COR-L47 (cell line): ENCODE data around the gene ARL11.
"Not testable (repeated sequence)": the region's sequence is repeated elsewhere in the genome, so short reads cannot be mapped to it uniquely, and the experiment has no call there.

ENCODE experiments used
- DNase-seq: peaks from one replicate; lab custom pipeline; 2025; lab: John Stamatoyannopoulos, UW

The ARL11 gene

DNA sequence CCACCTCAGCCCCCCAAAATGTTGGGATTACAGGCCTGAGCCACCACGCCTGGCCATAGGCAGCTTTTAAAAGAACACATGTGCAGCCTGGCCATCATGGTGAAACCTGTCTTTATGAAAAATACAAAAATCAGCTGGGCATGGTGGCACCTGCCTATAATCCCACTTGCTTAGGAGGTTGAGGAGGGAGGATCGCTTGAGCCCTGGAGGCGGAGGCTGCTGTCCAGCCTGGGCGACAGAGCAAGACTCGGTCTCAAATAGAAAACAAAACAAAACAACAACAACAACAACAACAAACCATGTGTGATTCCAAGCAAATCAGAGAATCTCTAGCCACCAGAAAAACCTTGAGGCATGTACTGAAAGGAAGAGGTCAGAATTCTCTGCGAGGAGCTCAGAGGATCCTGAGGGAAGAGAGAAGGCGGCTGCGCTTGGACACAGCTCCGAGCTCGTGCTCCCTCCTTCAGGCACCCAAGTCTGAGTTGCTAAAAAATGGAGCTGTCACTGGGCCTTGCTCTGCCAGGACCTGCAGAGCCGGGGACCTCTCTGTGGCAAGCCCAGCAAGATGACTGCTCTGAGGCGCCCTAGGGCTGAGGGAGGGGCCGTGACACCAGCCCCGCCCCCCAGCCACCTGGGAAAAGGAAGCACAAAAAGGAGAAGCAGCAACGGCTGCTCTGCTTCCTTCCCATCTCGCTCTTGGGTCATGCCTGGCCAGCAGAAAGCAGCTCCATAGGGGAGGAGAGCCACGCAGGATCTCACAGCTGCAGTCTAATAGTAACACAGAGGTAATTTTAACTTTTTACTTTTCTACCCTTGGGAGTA is at the start of gene ARL11:
TSS of gene ARL11 (plus strand) at position 677 of the 822 bp plus-strand sequence. CDS start 1,941 bp downstream, outside the sequence.
- no peak for DNase-seq

DNA sequence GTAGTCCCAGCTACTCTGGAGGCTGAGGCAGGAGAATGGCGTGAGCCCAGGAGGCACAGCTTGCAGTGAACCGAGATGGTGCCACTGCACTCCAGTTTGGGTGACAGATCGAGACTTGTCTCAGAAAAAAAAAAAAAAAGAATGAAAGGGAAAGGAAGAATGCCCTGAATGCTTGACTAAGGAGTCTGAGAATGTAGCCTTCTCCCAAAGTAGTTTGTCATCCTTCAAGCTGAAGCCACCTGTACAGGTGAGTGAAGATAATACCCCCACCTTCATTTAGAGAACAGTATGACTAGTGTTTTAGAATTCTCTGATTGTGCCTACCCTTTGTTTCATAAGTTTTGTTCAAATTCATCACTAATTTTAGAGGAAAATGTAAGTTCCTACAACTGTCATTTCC is 48.8 kb upstream of the ARL11 start:
- DNase-seq, result no peak

DNA sequence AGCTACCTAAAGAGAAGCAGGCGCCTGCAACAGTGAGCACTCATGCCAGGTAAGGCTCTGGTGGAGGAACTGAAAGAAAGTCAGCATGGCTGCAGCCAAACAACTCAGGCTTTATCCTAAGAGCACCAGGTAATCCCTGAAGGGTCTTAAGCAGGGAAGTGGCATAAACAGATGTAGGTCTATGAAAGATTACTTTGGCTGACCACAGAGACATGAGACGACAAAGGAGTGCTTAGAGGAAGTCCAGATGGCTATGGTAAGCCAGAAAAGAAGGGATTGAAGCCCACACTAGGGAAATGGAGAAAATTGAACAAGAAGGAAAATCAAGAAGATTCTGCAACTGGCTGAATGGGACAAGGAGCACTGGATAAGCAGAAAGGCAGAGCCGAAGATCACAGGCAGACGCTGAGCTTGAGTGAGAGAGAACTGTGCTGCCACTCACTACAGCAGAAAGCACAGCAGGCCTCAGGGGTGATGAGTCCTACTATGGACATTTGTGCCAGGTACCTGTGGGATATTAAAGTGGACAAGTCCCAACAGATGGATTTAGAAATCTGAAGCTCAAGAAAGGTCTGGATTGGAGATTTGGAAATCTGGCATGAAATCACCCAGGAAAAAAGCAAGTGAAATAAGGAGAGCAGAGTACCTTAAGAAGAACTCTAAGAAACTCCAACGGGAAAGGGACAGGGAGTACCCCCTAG is 47.2 kb upstream of the ARL11 start:
- no peak for DNase-seq

DNA sequence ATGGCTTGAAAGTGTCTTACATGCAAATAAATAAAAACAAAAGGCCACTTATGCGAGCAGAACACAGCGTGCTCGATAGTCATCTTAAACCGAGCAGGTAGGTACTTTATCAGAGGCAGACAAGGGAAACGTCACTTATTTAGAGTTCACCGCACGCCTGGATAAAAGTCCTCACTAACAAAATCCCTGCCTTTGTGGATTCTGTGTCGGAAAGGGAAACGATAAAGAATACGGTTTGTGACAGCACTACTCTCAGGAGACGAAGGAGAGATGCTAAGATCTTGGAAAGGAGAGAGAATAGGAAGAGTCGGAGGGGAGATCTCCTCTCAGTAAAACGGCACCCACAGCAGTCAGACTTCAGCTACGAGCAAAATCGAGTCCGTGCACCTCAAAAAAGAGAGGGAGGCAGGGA is 43.5 kb upstream of the ARL11 start:
- no peak for DNase-seq

DNA sequence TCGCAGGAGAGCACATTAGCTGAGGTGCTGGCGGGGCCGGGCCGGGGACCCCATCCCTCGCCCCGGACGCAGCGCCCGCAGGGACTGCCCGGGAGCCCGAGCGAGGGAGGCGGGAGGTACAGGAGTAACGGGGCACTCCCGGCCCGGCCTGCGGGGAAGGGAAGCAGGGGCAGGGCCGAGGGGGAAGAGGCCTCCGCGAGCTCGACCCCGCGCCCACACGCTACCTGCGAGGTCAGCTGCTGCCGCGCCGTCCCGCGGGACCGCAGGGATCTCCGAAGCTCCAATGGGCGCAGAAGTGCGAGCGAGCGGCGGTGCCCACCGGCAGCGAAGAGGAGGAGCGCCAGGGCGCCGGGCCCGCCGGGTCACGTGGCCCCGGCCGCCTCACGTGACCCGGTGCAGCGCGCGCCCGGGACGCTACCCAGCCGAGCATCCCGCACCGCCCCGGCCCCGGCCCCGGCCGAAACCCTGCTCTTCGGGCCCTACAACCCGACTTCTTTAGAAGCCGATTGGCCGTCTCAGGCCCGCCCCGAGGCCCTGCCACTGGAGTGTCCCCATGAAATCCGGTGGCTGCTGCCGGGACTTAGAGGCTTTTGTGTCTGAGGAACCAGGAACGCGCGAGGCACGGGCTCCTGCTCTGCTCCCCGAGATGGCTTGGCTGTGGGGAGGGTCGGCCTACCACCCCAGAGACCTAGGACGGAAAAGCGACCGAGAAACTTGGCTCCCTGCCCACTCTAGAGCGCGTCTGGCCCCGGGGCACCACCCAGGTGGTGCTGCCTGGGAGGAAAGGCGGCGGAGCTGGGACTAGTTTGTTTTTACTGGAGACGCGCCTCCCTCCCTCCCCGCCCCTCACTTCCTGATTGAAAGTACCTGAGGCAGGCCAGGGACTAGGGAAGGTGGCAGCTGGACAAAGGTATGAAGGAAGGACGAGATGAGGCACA is 42.8 kb upstream of the ARL11 start, which contains the start of gene RCBTB1:
TSS of gene RCBTB1 (minus strand) at position 339 of the 938 bp plus-strand sequence. CDS start 18,279 bp downstream, outside the sequence.
- DNase-seq, result peak; percentile 67

DNA sequence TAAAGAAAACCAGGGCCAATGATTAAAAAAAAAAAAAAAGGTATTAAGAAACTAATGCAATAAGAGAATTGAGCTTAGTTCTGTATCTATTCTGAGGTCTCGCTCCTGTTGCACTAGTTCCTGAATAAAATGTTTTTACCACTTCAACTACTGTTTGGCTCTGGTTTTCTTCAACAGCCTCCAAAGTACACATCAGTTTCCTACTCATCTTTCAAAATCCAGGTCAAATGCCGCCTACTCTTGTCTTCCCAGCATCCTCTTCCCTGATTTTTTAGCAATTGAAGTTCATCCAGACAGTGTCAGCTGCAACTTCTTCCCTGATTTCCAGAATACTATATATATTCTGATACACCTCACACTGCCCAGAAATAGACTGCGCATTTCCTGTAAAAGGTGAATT is 41.6 kb upstream of the ARL11 start:
- DNase-seq, result no peak

DNA sequence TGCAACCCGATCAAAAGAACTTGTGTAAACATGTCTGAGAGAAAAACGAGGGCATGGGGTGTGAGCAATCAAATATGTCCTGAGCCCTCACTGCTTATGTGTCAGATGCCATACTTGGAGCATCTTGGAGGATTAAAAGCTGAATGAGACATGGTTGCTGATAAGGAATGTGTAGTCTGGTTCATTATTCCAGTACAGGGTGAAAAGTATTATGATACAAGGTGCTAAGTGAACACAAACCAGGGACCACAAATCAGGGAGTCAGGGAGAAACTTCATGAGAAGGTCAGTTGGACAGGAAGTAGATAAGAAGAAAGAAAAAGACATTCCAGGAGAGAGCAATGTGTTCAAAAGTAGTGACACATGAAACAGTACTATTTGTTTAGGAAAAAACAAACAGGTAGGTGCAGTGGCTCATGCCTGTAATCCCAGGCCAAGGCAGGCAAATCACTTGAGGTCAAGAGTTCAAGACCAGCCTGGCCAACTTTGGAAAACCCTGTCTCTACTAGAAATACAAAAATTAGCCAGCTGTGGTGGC is 40.9 kb upstream of the ARL11 start:
- DNase-seq, result no peak

DNA sequence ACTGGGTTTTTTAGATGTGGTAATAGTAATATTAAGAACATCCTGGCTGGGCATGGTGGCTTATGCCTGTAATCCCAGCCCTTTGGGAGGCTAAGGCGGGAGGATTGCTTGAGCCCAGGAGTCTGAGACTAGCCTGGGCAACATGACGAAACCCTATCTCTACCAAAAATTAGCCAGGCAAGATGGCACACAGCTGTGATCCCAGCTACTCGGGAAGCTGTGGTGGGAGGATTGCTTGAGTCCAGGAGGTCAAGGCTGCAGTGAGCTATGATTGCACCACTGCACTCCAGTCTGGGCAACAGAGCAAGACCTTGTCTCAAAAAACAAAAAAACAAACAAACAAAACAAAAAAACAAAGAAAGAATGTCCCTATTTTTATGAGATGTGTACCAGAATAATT is 37.6 kb upstream of the ARL11 start:
- DNase-seq, result not testable (repeated sequence)

DNA sequence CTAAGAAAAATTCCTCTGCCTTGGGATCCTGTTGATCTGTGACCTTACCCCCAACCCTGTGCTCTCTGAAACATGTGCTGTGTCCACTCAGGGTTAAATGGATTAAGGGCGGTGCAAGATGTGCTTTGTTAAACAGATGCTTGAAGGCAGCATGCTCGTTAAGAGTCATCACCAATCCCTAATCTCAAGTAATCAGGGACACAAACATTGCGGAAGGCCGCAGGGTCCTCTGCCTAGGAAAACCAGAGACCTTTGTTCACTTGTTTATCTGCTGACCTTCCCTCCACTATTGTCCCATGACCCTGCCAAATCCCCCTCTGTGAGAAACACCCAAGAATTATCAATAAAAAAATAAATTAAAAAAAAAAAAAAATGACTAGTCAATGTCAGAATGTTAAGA is 34.4 kb upstream of the ARL11 start:
- DNase-seq, result not testable (repeated sequence)

DNA sequence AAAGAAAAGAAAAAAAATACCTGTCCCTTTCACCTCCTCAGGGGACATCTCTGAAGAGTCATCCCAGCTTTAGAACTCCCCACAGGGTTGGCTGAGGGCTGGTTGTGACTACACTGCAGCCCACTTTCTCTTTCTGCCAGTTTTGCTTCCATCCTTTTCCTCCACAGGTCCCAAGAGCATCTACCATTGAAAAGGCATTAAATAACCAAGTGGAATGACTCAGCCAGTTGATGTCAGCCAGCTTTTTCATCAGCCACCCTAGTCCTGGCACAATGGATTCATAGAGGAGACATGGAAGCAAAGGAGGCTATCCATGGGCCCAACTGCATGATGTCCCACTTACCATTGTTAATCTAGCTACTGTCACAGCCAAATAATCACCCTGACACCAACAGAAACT is 33.7 kb upstream of the ARL11 start:
- no peak for DNase-seq

DNA sequence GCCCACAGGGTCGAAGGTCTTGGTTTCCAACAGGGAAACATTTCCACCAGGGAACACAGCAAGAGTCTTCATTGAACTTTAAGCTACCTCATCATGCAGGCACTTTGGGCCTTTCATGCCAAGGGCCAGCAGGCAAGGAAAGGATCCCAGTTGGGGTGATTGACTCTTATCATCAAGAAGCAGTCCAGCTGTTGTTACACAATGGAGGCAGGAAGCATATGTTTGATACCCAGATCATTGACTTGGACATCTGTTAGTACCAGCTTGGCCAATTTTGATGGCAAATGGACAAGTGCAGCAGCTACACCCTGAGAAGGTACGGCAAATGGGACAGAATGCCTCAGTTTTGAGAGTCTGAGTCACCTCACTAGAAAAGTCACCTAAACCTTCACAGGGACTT is 32.1 kb upstream of the ARL11 start:
- no peak for DNase-seq

DNA sequence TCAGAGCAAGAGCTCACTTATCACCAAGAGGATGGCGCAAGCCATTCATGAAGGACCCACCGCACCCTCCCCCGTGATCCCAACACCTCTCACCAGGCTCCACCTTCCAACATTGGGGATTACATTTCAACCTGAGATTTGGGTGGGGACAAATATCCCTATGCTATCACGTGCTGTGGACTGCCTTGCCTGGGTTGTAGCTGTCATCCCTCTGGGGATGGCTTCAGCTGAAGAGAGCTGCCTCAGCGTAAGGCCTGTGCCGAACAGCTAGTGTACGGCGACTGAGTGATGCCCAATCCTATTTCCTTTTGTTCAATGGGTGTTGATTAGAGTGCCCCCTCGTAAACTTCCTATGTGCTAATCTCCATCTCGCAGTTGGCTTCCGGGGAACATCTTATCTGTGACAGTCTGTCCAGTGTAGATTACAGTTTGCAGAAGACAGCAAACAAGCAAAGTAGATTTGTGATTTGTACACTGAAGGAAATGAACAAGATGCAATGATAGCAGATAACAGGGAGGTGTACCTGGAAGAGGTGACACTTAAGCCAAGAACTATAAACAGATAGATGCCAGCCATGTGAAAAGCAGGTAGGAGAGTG is 31.2 kb upstream of the ARL11 start:
- DNase-seq, result no peak

DNA sequence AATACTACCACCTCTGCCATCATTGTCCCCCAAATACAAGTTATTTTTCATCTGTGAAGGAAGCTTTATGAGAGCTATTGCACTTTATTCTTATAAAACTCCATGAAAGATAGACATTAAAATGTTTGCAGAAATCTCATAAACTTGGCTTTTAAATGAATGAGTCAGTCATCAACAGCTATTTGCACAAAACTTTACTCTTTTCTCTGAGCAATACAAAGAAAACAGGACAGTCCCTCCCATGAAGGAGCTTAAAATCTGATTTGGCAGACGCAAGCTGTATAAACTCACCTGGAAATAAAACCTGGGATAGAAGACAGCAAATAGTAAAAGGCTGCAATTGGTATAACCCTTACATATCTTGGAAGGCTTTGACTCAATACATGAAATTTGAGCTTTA is 26.3 kb upstream of the ARL11 start:
- no peak for DNase-seq

DNA sequence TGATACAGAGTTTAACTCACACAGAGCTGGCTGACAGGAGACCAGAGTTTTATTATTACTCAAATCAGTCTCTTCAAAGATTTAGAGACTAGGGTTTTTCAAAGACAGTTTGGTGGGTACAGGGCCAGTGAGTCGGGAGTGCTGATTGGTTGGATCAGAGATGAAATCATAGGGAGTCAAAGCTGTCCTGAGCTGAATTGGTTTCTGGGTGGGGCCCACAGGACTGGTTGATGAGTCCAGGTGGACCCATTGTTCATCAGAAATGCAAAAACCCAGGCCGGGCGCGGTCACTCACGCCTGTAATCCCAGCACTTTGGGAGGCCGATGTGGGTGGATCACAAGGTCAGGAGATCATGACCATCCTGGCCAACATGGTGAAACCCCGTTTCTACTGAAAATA is 25.7 kb upstream of the ARL11 start:
- DNase-seq, result not testable (repeated sequence)

DNA sequence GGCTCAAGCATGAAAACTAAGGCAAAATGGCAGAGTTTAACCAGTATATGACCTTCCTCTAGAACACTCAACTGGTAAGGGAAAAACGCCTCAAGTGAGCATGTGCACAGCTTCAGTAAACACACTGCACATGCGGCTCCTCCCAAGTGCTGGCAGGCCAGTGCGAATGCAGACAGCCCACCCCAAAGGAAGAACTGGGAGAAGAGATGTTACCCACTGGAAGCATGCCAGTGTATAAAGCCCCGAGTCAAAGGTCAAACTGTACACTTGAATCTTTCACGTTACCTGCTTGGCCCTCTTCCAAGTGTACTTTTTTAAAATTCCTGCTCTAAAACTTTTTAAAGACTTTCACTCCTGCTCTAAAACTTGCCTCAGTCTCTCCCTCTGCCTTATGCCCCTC is 23.7 kb upstream of the ARL11 start:
- no peak for DNase-seq

DNA sequence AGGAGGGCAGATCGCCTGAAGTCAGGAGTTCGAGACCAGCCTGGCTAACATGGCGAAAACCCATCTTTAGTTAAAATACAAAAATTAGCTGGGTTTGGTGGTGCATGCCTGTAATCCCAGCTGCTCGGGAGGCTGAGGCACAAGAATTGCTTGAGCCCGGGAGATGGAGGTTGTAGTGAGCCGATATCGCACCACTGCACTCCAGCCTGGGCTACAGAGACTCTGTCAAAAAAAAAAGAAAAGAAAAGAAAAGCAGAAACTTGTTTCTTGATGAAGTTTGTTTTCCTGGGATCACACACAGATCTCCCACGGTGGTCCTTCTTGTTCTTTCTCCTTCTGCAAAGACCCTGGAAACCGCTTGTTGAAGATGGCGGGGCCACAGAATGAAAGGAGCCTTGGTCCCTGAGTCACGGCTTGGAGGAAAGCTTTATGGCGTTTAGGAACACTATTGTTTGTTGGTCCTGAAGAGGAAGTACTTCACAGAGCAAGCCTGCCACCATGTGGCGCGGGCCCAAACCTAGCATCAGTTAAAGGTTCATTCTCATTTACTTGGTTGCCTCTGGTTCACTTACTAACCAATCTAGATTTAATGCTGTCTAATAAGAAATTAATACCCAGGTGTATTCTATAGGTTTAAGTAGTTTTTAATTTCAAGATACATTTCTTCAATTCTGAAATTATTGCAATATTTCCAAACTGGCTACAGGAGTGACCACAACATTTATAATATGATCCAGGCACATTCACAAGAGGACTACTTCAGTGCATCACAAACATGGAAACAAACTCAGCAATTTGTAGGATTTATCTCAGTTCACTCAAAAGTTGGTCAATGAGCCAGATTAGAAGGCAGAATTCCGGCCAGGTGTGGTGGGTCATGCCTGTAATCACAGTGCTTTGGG is 21.3 kb upstream of the ARL11 start:
- peak; percentile 78 for DNase-seq

DNA sequence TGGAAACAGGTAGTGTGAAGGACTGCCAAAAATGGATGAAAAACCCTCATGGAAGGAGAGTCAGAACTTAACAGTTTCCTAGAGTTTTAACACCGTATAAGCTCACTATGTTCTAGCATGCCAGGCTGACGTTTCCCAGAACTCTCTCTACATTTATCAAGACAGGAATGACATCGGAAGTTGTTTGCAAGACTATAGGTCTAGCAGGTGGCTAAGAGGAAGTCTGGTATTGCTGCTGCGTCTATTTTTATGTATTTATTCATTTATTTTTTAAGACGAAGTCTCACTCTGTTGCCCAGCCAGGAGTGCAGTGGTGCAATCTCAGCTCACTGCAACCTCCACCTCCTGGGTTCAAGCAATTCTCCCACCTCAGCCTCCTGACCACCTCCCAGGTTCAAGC is 20.5 kb upstream of the ARL11 start:
- no peak for DNase-seq

DNA sequence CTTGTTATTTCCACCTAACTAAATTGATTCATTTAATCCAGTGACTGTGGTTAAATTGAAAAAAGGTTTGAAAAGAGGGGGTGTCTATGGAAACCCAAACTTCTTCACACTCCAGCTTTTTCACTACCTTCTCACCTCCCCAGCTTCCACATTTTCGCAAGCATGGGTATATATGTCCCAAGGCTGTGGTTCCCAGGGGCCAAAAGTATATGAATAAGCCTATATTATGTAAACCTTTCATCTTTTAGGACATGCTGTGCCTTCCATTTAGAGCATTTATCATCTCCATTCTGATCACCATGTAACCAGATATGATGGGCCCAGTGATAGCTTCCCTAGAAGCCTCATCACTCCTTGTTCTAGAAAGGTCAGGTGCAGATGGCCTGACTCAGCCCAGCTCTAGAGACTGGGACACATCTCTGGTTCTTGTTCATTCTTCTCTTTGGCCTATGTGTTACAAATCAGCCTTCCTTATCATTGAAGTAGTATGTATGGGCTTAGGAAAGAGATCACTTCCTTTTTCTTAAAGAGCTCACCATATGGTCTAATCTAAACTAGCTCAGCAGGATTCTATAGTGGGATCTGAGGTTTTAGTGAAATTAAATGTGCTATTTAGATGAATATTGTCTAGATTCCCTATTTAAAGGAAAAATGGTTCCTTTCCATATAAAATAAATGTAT is 19.5 kb upstream of the ARL11 start:
- DNase-seq, result no peak

DNA sequence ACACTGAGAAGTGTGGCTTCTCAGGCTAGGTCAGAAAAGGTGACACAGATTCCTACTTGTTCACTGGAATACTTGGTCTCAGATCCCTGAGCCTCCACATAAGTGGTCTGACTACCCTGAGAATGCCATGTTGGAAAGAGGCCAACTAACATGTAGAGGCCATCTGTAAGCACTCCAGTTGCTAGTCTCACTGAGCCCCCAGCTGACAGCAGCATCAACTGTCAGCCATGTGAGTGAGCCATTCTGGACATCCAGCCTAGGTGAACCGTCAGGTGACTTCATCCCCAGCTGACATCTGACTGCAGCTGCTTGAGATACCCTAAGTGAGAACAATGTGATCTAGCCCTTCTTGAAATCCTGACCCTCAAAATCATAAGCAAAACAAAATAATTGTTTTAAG is 18.1 kb upstream of the ARL11 start:
- peak; percentile 31 for DNase-seq

DNA sequence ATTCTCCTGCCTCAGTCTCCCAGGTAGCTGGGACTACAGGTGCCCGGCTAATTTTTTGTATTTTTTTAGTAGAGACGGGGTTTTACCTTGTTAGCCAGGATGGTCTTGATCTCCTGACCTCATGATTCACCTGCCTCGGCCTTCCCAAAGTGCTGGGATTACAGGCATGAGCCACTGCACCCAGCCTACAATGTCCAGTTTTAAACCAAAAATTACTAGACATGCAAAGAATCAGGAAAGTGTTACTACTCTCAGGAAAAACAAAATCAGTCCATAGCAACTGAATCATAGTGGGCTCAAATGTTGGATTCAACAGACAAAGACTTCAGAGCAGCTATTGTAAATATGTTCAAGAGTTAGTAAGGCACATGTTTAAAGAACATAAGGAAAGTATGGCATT is 16.3 kb upstream of the ARL11 start:
- not testable (repeated sequence) for DNase-seq
